Liver (tissue), 9 donors: ENCODE measurements around the gene COMMD3. TPM values are rescaled to one million over a fixed set of nuclear protein-coding genes. Genes with fewer than 3 reads are reported as not detected.

Source experiments
- DNase-seq: peaks from one replicate; pipeline ENCODE4 v3.0.0-alpha.2; 2017; ENCODE audit warnings: low spot score
- H3K27ac ChIP-seq, 2 donors: one replicate each; pipeline ENCODE4 v1.7.0; 2013; ENCODE audit warnings: inconsistent platforms in 2 of 2, low read length in 2 of 2, control low read depth in 1 of 2, low read depth in 1 of 2, mild to moderate bottlenecking in 1 of 2
- H3K27me3 ChIP-seq, 4 donors: one replicate each; pipeline versions ENCODE4 v1.6.1 to v1.7.0; 2013; ENCODE audit warnings: low read length in 3 of 4, inconsistent platforms in 1 of 4, mild to moderate bottlenecking in 1 of 4, moderate library complexity in 1 of 4; ENCODE audit not compliant: control insufficient read depth in 4 of 4, insufficient read depth in 4 of 4
- H3K36me3 ChIP-seq, 4 donors: one replicate each; pipeline versions ENCODE4 v1.6.1 to v1.7.0; 2013; ENCODE audit warnings: low read length in 3 of 4, mild to moderate bottlenecking in 3 of 4, low read depth in 1 of 4, moderate library complexity in 1 of 4; ENCODE audit not compliant: control insufficient read depth in 4 of 4, insufficient read depth in 3 of 4
- H3K4me1 ChIP-seq, 4 donors: one replicate each; pipeline versions ENCODE4 v1.6.1 to v1.7.0; 2013; ENCODE audit warnings: low read length in 3 of 4, mild to moderate bottlenecking in 3 of 4, moderate library complexity in 1 of 4; ENCODE audit not compliant: control insufficient read depth in 4 of 4, insufficient read depth in 4 of 4
- H3K4me3 ChIP-seq, 3 donors: one replicate each; pipeline versions ENCODE4 v1.6.1 to v1.7.0; 2013; ENCODE audit warnings: low read length in 3 of 3, control low read depth in 1 of 3, low read depth in 1 of 3, mild to moderate bottlenecking in 1 of 3
- H3K9ac ChIP-seq, 2 donors: one replicate each; pipeline ENCODE4 v1.7.0; 2013; ENCODE audit warnings: low read length in 2 of 2, mild to moderate bottlenecking in 2 of 2, moderate library complexity in 2 of 2, control low read depth in 1 of 2, low read depth in 1 of 2
- H3K9me3 ChIP-seq, 4 donors: one replicate each; pipeline versions ENCODE4 v1.6.1 to v1.7.0; 2013; ENCODE audit warnings: low read length in 3 of 4; ENCODE audit not compliant: control insufficient read depth in 4 of 4
- ATF3 ChIP-seq: IDR thresholded peaks from 2 replicates; pipeline ENCODE4 v1.6.1; 2016; ENCODE audit warnings: antibody characterized with exemption
- EGR1 ChIP-seq, 2 donors: IDR thresholded peaks; 2 replicates each; pipeline ENCODE4 v1.6.1; 2016 to 2018; ENCODE audit warnings: antibody characterized with exemption in 2 of 2, low read depth in 2 of 2
- FOXA1 ChIP-seq: IDR thresholded peaks from 2 replicates; pipeline ENCODE4 v1.6.1; 2016; ENCODE audit warnings: antibody characterized with exemption
- FOXA2 ChIP-seq: IDR thresholded peaks from 2 replicates; pipeline ENCODE4 v1.6.1; 2016; ENCODE audit warnings: antibody characterized with exemption
- GABPA ChIP-seq, 2 donors: IDR thresholded peaks in 1 of 2; conservative IDR thresholded peaks in 1 of 2; 2 replicates each; pipeline ENCODE4 v1.6.1; 2016; ENCODE audit warnings: antibody characterized with exemption in 2 of 2, mild to moderate bottlenecking in 1 of 2, moderate library complexity in 1 of 2
- HNF4A ChIP-seq, 2 donors: conservative IDR thresholded peaks; 2 replicates each; pipeline ENCODE4 v1.6.1; 2016; ENCODE audit warnings: antibody characterized with exemption in 2 of 2, mild to moderate bottlenecking in 2 of 2
- HNF4G ChIP-seq: IDR thresholded peaks from 2 replicates; pipeline ENCODE4 v1.6.1; 2016; ENCODE audit warnings: antibody characterized with exemption
- JUND ChIP-seq, 2 donors: IDR thresholded peaks; 2 replicates each; pipeline ENCODE4 v1.6.1; 2016; ENCODE audit warnings: antibody characterized with exemption in 2 of 2
- MAX ChIP-seq: IDR thresholded peaks from 2 replicates; pipeline ENCODE4 v1.6.1; 2016; ENCODE audit warnings: antibody characterized with exemption
- NR2F2 ChIP-seq: IDR thresholded peaks from 2 replicates; pipeline ENCODE4 v1.6.1; 2016; ENCODE audit warnings: antibody characterized with exemption
- RAD21 ChIP-seq, 2 donors: IDR thresholded peaks; 2 replicates each; pipeline ENCODE4 v1.6.1; 2016; ENCODE audit warnings: antibody characterized with exemption in 2 of 2, mild to moderate bottlenecking in 2 of 2
- REST ChIP-seq: IDR thresholded peaks from 2 replicates; pipeline ENCODE4 v1.6.1; 2016; ENCODE audit warnings: antibody characterized with exemption, mild to moderate bottlenecking
- RXRA ChIP-seq, 2 donors: IDR thresholded peaks; 2 replicates each; pipeline ENCODE4 v1.6.1; 2017 to 2018; ENCODE audit warnings: antibody characterized with exemption in 2 of 2, mild to moderate bottlenecking in 1 of 2
- SP1 ChIP-seq: IDR thresholded peaks from 2 replicates; pipeline ENCODE4 v1.6.1; 2018; ENCODE audit warnings: antibody characterized with exemption, mild to moderate bottlenecking
- TAF1 ChIP-seq: conservative IDR thresholded peaks from 2 replicates; pipeline ENCODE4 v1.6.1; 2016; ENCODE audit warnings: antibody characterized with exemption, mild to moderate bottlenecking
- YY1 ChIP-seq: IDR thresholded peaks from 2 replicates; pipeline ENCODE4 v1.6.1; 2016; ENCODE audit warnings: antibody characterized with exemption, mild to moderate bottlenecking
- WGBS: extraction: QIAGEN DNeasy Blood & Tissue Kit; methylation state at CpG from one replicate; pipeline ENCODE4 v1.1.7; 2013; 5-methylcytosine and 5-hydroxymethylcytosine counted together
- polyA plus RNA-seq, 2 donors: library from polyadenylated mRNA; stranded (reverse) in 1 of 2; unstranded in 1 of 2; fragments of 200-250 nt in 1 of 2; fragments of >200 nt in 1 of 2; fragmentation: Nextera tagmentation in 1 of 2; extraction: Ambion mirVana in 1 of 2; gene quantifications; one replicate each; pipeline versions ENCODE4 v1.2.1 to v1.2.3, GENCODE V29; 2013 to 2015
- total RNA-seq, 2 donors: library from RNA; depleted of rRNA; stranded (reverse); fragments of >200 nt; gene quantifications; one replicate each; pipeline ENCODE4 v1.2.3, GENCODE V29; 2014
- TF ChIP-seq, protein P1 (sequence below): fragments of 150-350 bp; IDR thresholded peaks from 2 replicates; pipeline ENCODE4 v1.5.1; 2017; ENCODE audit warnings: improper control_type of control experiment, low read depth, low read length; ENCODE audit not compliant: missing input control
- TF ChIP-seq, protein P2 (sequence below): IDR thresholded peaks from 2 replicates; pipeline ENCODE4 v1.6.1; 2016; ENCODE audit warnings: antibody characterized with exemption
- donor health status: healthy.
- donor health status: healthy.
- donor health status: healthy.
- donor health status: healthy.
- donor health status: healthy.

COMMD3 gene
- total and polyA plus RNA-seq, 4 donors = 18.3 to 62.0 (median 25.8) TPM

GRCh38 chr10:22367471-22367870, 51.3 kb downstream of the COMMD3 start:
- Histone ChIP-seq H3K9ac (no peak overlapping the region), H3K4me1 (no peaks in the 10 kb centered on the region), H3K27me3 (peaks cover 0 to 2% (median 0%) of the 10 kb centered on the region in 4 donors), H3K4me3 (no peak overlapping the region), H3K27ac (no peak overlapping the region), H3K9me3 (no peaks in the 10 kb centered on the region), H3K36me3 (no peaks in the 10 kb centered on the region)
- WGBS = 88% methylated on average over 1 of the region's 1 CpG
- TF ChIP-seq YY1 (no peak), FOXA1 (no peak), MAX (no peak), GABPA (IDR thresholded peaks at IDR 0.05 in 1 of 2, conservative IDR thresholded peaks at IDR 0.05 in 1 of 2) (no peak), FOXA2 (no peak), SP1 (no peak), RXRA (IDR thresholded peaks at IDR 0.05) (no peak), HNF4A (conservative IDR thresholded peaks at IDR 0.05) (no peak), JUND (IDR thresholded peaks at IDR 0.05) (no peak), NR2F2 (no peak), EGR1 (IDR thresholded peaks at IDR 0.05; ENCODE audit: low read depth in 2 of 2) (no peak)
- TF ChIP-seq, protein P1, sequence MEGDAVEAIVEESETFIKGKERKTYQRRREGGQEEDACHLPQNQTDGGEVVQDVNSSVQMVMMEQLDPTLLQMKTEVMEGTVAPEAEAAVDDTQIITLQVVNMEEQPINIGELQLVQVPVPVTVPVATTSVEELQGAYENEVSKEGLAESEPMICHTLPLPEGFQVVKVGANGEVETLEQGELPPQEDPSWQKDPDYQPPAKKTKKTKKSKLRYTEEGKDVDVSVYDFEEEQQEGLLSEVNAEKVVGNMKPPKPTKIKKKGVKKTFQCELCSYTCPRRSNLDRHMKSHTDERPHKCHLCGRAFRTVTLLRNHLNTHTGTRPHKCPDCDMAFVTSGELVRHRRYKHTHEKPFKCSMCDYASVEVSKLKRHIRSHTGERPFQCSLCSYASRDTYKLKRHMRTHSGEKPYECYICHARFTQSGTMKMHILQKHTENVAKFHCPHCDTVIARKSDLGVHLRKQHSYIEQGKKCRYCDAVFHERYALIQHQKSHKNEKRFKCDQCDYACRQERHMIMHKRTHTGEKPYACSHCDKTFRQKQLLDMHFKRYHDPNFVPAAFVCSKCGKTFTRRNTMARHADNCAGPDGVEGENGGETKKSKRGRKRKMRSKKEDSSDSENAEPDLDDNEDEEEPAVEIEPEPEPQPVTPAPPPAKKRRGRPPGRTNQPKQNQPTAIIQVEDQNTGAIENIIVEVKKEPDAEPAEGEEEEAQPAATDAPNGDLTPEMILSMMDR = no peak
- DNase-seq = no peak

DNA sequence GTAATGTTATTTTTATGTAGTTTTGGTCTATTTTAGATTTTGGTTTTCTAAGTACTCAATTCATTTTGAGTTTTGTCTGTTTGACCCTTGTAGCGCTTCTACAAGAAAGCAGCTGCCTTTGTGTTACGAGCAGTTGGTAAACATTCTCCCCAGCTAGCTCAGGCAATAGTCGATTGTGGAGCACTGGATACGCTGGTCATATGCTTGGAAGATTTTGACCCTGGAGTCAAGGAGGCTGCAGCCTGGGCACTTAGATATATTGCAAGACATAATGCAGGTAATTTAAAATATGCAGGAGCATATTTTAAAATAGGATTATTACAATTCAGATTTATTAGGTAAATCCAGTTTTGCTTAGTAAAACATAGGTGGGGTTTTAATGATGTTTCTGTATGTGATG, 52.2 kb downstream of the COMMD3 start:
- TF ChIP-seq EGR1 (IDR thresholded peaks at IDR 0.05; ENCODE audit: low read depth in 2 of 2) (no peak), RXRA (IDR thresholded peaks at IDR 0.05) (no peak), SP1 (no peak), MAX (no peak), GABPA (IDR thresholded peaks at IDR 0.05 in 1 of 2, conservative IDR thresholded peaks at IDR 0.05 in 1 of 2) (no peak), HNF4G (no peak), NR2F2 (no peak), FOXA2 (no peak), RAD21 (IDR thresholded peaks at IDR 0.05) (no peak), TAF1 (no peak), HNF4A (conservative IDR thresholded peaks at IDR 0.05) (no peak), FOXA1 (no peak), YY1 (no peak), REST (no peak), JUND (IDR thresholded peaks at IDR 0.05) (no peak), ATF3 (no peak)
- TF ChIP-seq, protein P2, sequence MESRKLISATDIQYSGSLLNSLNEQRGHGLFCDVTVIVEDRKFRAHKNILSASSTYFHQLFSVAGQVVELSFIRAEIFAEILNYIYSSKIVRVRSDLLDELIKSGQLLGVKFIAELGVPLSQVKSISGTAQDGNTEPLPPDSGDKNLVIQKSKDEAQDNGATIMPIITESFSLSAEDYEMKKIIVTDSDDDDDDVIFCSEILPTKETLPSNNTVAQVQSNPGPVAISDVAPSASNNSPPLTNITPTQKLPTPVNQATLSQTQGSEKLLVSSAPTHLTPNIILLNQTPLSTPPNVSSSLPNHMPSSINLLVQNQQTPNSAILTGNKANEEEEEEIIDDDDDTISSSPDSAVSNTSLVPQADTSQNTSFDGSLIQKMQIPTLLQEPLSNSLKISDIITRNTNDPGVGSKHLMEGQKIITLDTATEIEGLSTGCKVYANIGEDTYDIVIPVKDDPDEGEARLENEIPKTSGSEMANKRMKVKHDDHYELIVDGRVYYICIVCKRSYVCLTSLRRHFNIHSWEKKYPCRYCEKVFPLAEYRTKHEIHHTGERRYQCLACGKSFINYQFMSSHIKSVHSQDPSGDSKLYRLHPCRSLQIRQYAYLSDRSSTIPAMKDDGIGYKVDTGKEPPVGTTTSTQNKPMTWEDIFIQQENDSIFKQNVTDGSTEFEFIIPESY = no peak
- TF ChIP-seq, protein P1 = no peak
- Histone ChIP-seq H3K36me3 (no peaks in the 10 kb centered on the region), H3K4me3 (no peak overlapping the region), H3K4me1 (no peaks in the 10 kb centered on the region), H3K9ac (no peak overlapping the region), H3K9me3 (no peaks in the 10 kb centered on the region), H3K27ac (no peak overlapping the region), H3K27me3 (peaks cover 0 to 2% (median 0%) of the 10 kb centered on the region in 4 donors)
- 87% methylated on average over 4 of the region's 4 CpGs for WGBS
- no peak for DNase-seq
